C4-2B (cell line): ENCODE data around the gene DGCR8.

Experiments
- H3K27ac ChIP-seq: fragments of 450-650 bp; 2 replicates; pipeline ENCODE4 v1.5.1; 2017
- ZFX ChIP-seq: fragments of 450-650 bp; IDR thresholded peaks from 2 replicates; pipeline ENCODE4 v1.6.1; 2017
- TF ChIP-seq, protein P1 (sequence below): fragments of 450-650 bp; conservative IDR thresholded peaks from 2 replicates; pipeline ENCODE4 v1.5.1; 2017; ENCODE audit warnings: mild to moderate bottlenecking

Gene DGCR8

DNA sequence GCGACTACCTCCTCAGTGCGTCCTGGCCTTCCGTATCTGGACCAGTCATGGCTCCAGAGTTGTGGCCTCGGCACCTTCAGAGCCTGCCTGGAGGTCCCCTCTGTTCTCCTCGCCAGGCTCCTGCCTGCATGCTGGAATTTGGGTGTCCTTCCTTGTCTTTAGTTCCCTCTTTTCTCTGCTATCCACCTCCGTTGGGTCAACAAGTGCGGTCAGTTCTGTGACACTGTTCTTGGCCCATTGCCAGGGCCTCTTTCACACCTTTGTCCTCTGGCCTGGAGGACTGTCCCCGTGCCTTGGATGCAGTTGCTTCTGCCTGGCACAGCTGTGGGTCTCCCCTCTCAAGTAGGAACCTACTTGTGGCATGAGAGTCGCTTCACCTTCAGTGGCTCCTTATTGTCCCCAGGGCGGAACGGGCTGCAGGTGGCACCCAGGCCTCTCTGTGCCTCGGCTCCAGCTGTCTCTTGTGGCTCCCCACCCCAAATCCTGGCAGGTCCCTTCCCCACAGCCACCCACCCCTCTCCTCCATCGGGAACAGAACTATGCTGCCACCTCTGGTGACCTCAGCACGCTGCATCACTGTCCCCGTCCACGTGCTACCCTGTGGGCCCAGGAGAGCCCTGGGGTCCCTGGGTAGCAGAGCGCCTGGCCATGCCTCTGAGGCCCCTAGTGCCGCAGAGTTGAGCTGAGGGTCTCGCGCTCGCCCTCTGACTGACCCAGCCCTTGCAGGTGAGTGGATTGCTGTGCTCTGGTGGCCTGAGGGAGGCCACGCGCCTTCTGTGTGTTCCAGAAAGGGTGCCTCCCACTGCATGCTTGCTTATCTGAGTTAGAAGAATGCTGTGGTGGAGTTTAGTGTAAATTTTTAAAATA is 4.7 kb downstream of the DGCR8 start:
- TF ChIP-seq ZFX = no peak
- TF ChIP-seq, protein P1, sequence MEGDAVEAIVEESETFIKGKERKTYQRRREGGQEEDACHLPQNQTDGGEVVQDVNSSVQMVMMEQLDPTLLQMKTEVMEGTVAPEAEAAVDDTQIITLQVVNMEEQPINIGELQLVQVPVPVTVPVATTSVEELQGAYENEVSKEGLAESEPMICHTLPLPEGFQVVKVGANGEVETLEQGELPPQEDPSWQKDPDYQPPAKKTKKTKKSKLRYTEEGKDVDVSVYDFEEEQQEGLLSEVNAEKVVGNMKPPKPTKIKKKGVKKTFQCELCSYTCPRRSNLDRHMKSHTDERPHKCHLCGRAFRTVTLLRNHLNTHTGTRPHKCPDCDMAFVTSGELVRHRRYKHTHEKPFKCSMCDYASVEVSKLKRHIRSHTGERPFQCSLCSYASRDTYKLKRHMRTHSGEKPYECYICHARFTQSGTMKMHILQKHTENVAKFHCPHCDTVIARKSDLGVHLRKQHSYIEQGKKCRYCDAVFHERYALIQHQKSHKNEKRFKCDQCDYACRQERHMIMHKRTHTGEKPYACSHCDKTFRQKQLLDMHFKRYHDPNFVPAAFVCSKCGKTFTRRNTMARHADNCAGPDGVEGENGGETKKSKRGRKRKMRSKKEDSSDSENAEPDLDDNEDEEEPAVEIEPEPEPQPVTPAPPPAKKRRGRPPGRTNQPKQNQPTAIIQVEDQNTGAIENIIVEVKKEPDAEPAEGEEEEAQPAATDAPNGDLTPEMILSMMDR = peak; percentile 77
- peak overlapping the region; percentile 28 for H3K27ac ChIP-seq

DNA sequence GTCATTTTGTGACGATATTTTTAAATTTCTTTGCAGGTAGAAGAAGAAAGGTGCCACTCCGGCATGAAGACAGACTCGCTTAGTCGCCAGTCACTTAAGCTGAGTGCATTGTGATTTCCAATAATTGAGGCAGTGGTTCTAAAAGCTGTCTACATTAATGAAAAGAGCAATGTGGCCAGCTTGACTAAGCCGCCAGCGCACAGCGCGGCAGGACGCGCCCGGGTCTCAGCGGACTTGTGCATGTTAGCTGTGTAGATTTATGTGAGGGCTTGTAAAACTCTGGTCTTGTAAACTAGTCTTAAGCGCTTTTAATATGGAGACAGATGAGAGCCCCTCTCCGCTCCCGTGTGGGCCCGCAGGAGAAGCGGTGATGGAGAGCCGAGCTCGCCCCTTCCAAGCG is 5.6 kb downstream of the DGCR8 start:
- TF ChIP-seq, protein P1 = no peak
- no peak for TF ChIP-seq ZFX
- H3K27ac ChIP-seq = no peak overlapping the region

DNA sequence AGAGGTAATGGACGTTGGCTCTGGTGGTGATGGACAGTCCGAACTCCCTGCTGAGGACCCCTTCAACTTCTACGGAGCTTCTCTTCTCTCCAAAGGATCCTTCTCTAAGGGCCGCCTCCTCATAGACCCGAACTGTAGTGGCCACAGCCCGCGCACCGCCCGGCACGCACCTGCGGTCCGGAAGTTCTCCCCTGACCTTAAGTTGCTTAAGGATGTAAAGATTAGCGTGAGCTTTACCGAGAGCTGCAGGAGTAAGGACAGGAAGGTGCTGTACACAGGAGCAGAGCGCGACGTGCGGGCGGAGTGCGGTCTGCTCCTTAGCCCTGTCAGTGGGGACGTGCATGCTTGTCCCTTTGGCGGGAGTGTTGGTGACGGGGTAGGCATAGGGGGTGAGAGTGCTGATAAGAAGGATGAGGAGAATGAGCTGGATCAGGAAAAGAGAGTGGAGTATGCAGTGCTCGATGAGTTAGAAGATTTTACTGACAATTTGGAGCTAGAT is 6.1 kb downstream of the DGCR8 start:
- TF ChIP-seq, protein P1 = no peak
- TF ChIP-seq ZFX = no peak
- no peak overlapping the region for H3K27ac ChIP-seq

DNA sequence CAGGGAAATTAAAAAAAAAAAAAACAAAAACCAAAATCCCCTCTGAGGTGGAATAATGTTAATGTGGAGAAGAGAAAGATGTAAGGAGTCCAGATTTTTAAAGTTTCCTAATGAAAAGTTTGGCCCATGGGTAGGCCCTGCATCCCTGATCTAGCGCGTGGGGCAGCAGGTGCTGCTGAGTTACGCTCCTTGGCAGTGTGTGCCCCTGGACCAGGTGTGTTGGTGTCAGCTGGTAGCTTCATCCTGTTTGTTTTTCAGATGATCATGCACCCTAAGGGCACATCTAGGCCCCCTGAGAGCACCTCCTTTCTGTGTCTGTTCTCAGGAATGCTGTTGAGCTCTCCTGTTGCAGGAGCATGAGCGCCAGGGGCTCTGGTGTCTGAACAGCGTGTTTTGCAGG is 6.7 kb downstream of the DGCR8 start:
- H3K27ac ChIP-seq = no peak overlapping the region
- TF ChIP-seq, protein P1 = no peak
- TF ChIP-seq ZFX = no peak

DNA sequence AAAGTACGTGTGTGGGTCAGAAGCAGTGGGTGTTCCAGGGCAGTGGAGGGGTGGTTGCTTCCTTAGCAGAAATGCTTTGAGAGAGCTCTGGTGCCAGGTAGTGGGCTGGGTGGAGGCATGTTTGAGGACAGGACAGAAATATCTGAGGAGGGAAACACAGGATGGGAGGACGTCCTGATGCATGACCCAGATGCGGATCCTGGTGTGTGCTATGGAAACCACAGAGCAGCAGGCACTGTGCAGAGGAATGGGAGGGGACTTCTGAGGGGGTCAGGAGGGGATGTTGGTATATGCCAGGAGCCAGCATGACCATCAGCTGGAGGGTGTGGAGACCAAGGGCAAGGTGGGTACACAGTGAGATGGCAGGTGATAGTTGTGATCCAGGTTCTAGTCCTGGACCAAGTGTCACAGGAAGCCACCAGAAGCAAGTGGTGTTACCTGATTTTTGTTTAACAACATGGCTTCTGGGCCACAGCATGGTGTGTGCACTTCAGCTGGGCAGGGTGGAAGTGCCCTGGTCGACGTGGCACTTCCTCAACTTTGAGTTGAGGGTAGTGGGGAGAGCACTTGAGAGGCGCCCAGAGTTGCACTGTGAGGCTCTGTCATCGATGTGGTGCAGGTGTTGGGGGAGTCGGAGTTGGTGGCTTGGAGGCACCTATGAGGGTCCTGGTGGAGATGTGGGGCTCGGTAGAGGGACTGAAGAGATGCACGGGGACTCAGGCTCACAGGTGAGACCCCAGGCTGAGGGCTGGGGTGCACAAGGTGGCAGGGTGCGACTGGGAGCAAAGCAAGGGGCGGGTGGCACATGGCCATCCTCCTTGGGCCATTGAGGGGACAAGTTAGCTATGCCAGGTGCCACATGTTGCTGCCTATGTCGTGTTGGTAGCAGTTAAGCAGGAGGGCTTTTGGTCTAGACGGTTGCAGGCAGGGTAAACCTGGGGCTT is 7.5 kb downstream of the DGCR8 start:
- TF ChIP-seq, protein P1 = no peak
- no peak for TF ChIP-seq ZFX
- H3K27ac ChIP-seq = no peak overlapping the region

DNA sequence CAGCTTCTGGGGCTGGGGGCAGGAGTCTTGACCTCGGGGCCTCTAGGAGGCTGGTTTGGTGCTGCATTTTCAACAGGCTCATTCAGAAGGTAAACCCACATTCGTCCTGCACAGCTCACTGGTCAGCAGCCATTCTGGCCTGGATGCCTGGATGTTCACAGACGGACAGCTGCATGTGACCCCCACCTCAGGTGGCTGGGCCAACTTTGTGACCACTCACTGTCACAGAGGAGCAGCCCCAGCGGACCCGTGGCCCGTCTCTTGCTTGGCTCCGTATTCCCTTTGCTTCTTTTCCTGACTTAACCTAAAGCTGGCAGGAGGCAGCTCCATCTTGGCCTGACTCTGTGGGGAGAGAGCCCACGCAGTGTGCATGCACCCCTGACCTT is 8.2 kb downstream of the DGCR8 start:
- no peak for TF ChIP-seq ZFX
- TF ChIP-seq, protein P1 = no peak
- no peak overlapping the region for H3K27ac ChIP-seq
